Stimulated activated CD8-positive, alpha-beta memory T cell treated with anti-CD3 and anti-CD28 coated beads, Interleukin-4, amount 100 ng/mL, for 1 hour (primary cell): Measurements from ENCODE around the gene RASSF1.

ENCODE experiments used
- DNase-seq, 2 donors: peaks; one replicate each; pipeline ENCODE4 v3.0.0-alpha.2; 2020; ENCODE audit warnings: low read depth in 2 of 2, low spot score in 1 of 2

Gene RASSF1

DNA sequence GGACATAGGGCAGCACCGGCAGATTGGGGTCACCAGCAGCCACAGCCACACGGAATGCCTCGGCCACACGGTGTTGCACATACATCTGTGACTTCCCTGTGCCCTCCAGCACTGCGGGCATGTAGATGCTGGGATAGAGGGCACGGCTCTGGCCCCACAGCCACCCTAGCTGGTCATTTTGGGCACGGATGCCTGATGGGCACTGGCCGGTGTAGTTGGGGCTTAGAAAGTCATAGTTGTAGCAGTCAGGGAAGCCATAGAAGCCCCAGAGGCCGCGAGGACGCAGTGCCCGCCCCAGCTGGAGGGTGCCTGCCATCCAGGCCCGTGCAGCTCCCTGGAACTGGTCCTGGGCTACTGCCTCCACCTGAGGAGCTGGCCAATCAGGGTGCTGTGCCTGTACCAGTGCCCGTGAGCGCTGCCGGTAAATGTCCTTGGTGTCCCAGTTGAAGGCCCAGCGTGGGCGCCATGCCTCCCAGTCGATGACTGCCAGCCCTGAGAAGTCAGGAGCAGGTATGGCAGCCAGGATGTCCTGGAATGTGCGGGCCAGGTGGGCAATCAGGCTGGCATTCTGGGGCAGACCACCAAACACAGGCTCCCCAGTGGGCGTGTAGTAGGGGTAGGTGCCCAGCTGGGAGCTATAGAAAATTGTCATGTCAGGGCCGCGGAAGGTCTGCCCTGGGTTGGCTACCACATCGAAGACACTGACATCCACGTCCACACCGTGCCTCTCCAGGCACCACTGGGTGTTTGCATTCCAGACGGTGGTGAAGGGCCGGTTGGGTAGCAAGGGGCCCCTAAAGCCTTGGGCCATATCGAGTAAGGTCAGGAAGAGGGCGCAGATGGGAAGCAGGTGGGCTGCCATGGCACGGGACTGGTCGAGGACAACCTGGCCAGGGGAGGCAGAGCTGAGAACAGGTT is 38.3 kb downstream of the RASSF1 start:
- DNase-seq, result no peak

DNA sequence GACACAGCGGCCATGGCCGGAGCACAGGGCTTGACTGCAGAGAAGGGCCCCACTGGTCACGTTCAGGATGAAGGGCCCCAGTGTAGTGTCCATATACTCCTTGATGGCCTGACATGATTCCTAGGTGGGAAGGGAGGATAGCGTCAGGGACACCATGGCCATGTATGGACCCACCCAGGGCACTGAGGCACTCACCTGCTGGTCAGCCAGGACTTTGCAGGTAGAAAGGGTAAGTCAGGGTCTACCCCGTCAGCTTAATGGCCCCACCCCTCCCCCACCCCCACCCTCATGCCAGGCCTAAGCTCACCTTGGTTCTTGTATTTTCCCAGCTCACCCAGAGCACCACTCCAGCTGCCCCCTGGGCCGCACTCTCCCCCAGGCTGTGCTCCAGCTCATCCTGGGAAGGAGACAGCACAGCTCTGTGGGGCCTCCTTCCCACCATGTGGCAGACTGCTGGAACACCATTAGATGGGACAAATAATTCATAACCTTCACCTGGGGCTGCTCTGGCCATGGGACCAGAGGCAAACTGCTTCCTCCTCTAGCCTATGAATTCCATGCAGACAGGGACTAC is 39.9 kb downstream of the RASSF1 start:
- DNase-seq, result no peak

DNA sequence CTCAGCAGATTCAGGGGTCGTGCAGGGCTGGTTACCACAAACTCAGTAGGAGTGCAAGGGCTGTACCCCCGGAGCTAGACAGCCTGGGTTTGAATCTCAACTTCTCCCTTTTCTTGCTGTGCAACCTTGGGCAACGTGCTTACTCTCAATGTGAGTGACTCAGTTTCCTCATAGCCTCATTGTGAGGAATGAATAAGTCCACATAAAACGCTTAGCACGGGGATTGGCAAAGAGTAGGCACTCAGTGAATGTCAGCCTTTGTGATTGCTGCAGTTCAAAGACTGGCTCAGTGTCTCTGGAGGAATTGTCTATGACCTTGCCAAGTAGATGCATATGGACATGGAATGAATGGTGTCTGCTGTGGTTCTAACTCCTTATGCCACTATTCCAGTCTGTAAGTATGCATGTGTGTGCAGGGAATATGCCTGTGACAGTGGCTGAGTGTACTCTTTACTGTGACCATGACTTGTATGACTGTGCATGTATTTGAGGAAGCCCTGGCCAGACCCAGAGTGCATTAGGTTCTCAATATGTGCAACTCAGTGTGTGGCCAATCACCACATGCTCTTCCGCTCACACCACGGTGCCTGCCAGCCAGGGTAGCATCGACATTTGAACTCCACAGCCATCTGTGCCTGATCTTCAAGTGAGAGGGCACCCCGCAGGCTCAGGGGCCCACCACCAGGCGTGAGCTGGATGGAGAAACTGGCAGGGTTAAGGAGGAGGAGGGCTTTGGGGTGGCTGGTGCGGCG is 40.5 kb downstream of the RASSF1 start:
- DNase-seq, result no peak

GRCh38 chr3:50299638-50299928 is 41.1 kb downstream of the RASSF1 start:
- no peak for DNase-seq

- peak; percentile 98 to 99 for DNase-seq
These were observed 41.6 kb downstream of the RASSF1 start, which contains the start of the genes HYAL3 and NAA80 for GRCh38 chr3:50298836-50299637. Gene HYAL3, minus strand, starts transcription at chr3:50299405. Its CDS starts 3,803 bp downstream, at chr3:50295602. Gene NAA80, minus strand, starts transcription at chr3:50299405. Its CDS starts 1,942 bp downstream, at chr3:50297463.

DNA sequence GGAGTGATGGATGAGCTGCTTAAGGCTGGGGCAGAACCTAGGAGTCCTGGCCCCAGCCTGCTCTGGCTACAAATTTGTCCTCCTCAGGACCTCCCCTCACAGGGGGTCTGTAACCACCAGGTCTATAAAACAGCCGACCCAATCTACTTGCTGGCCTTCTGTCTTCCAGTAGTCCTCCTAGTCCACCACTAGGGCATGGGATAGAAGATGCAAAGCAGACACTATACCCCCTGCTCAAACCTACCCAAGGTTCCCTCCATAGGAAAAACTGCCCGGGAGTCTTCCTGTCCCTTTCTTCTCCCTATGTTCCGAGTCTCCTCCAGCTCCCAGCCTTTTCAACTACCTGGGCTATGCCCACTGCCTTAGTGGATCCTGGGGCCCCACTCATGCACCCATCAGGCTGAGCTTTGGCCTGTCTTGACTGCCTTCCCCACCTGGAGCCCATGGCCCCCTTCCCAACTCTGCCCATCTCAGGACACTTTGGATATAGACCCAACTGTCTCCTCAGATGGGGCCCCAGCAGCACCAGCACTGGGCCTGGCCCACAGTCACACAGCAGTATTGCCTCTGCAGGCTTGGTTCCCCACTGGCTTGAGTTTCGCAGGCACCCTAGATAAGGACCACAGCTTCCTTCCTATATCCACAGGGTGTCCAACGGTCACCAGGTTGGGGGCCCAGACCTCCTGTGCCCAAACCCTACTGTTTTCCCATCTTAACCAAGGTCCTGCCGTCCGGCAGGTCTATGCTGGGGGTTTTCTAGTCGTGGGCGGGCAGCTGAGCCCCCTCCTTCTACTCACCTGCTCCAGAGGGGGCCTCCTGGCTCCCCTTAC is 42.5 kb downstream of the RASSF1 start:
- DNase-seq, result no peak

GRCh38 chr3:50297384-50297775 is 43.3 kb downstream of the RASSF1 start:
- no peak for DNase-seq

GRCh38 chr3:50296721-50297383 is 43.8 kb downstream of the RASSF1 start:
- no peak for DNase-seq

DNA sequence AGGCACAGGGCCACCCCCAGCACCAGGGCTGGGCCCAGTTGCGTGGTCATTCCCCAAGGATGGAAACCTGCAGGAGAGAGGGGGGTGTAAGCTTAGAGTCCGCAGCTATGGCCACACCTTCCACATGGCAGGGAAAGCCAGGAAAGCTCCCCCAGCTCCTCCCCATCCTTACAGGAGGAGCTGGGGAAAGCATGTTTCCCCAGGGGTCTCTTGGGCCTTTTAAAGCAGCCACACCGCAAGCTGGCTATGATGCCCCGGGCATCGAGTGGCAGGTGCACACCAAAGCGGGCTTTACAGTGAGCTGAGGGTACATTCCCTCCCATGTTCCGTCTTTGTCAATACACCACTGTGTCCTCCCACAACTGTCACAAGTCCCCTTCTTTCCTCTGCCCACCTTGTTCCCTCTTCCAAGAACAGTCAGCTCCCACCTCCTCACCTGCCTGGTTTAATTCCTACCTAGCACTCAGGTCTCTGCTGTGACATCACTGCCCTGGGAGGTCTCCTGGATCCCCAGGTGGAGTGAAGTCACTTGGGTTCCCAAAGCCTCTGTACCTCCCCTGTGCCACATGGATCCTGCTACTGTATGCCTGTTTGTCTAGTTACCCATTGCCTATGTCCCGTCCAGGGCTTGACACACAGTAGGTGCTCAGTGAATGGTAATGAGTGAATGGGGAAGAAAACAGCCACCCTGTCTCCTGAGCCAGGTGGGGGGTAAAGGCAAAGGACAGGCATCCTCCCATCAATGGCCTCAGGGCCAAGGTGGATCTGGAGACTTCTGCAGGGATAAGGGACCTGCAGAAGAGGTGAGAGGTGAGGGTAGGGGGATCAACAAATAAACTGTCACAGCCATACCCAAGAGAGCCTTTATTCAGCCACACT is 44.8 kb downstream of the RASSF1 start:
- DNase-seq, result no peak

- DNase-seq, result no peak
These were observed 45.9 kb downstream of the RASSF1 start for GRCh38 chr3:50294492-50295403.

- no peak for DNase-seq
These were observed 46.5 kb downstream of the RASSF1 start for GRCh38 chr3:50294089-50294488.

GRCh38 chr3:50293079-50293801 is 47.4 kb downstream of the RASSF1 start:
- no peak for DNase-seq

DNA sequence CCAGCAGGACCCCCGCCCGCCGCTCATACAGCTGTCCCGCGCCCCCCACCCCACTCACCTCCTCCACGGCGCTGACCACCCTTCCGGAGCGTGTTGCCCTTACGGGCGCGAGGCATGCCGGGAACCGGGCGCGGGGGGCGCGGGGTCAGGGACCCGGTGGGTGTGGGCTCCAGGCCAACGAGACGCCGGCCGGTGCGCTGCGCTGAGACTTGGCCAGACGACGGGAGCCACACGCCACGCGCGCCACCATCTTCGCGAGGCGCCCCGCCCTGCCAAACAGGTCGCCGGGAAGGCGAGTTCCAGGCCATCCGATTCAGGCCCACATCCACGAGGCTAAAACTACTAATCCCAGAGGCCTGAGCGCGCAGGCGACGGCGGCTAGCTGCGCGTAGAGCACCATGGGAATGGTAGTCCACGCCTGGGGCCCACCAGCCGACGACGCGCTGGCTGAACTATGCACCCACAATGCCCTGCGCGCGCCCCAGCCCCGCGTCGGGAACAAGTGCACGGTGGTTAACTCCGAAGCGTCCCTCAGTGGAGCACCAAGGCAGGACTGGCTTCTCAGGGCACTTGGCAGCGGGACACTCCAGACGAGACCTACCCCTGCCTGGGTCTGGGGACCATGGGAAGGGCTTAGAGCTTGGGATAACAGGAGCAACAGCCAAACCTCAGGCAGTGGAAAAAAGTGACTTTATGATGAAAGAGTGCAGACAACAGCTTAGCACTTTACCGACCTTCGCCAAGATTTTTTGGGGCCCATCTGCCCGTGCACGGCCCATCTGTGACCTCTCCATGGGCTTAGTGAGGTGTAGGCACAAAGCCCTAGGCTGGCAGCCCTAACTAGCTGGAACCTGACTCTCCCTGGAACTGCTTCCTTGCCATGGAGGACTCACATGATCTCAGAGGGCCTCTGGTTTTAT is 48.2 kb downstream of the RASSF1 start, which contains the start of gene IFRD2:
Gene IFRD2, minus strand, starts transcription at position 271 of the 920 bp plus-strand sequence. Its CDS starts 155 bp downstream, at position 116.
- peak; percentile 77 to 91 for DNase-seq

GRCh38 chr3:50290161-50290641 is 50.4 kb downstream of the RASSF1 start:
- DNase-seq, result no peak

GRCh38 chr3:50289130-50289529 is 51.5 kb downstream of the RASSF1 start:
- DNase-seq, result no peak
